GM18519 (cell line): ENCODE measurements around the gene AKAP8.
"Not testable (repeated sequence)": the region's sequence is repeated elsewhere in the genome, so short reads cannot be mapped to it uniquely, and the experiment has no call there.

Experiments
- ATAC-seq: cut with Tn5 transposase; IDR thresholded peaks from one replicate; pipeline ENCODE4 v1.9.1; 2021; ENCODE audit warnings: mild to moderate bottlenecking, moderate library complexity; ENCODE audit not compliant: unreplicated experiment, low FRiP score

AKAP8 gene

DNA sequence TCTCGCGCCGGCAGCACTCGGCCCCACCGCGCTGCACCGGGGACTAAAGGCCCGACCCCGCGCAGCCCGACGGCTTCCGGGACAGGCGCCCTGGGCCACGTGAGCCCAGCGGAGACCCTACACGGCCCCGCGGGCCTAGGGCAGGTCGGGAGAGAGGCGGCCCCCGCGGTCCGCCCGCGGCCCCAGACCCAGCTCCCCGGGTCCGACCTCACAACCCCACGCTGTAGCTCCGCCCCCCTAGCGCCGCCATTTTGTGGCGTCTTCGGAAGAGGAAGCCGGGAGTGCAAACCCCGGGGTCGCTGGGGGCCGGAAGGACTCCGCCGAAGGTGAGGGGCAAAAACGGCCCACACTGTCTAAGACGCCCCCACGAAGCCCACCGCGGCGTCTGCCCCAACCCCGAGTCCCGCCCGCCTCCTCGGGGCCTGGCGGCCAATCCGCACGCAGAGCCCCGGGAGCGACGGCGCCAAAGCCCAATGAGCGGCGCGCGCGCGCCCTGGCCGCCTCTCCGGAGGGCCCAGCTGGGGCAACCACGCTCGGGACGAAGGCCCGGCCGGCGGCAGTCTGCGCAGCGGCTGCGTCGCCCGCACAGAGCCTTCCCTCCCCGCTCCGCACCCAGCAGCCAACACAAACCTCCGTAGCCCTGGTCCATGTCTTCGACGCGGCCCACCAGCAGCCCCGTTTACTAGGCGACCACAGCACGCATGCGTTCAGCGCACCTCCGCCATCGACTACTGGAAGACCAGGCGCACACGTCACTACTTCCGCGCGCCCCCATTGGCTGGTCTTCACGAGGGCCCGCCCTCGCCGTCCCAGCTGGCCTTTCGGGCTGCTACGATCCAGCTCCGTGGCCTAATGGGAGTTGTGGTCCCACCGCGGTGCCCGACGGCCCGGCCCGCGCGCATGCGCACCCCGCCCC lies at the start of gene AKAP8:
TSS of gene AKAP8 (minus strand) at position 705 of the 916 bp plus-strand sequence. CDS start at position 649, 56 bp downstream.
- peak; percentile 60 for ATAC-seq

DNA sequence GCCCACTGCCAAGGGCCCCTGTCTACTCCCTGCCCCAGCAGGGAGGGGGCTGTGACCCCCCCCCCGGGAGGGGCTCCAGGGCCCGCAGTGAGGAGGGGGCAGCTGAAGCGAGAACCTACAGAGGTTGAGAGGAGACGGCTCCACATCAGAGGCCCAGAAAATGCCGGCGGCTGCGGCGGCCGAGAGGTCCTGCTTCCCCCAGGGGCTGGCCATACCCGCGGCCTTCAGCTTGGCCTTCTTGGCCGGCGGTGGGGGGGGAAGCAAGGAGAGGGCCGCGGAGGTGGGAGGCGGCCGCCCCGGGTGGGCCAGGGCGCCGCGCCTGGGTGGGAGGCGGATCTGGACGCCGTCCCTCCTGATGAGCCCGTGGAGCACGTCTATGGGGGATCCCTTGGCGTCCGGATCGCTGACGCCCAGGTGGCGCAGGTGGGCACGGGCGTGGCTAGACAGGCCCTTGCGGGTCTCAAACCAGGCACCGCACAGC lies 48.4 kb upstream of the AKAP8 start:
- no peak for ATAC-seq

DNA sequence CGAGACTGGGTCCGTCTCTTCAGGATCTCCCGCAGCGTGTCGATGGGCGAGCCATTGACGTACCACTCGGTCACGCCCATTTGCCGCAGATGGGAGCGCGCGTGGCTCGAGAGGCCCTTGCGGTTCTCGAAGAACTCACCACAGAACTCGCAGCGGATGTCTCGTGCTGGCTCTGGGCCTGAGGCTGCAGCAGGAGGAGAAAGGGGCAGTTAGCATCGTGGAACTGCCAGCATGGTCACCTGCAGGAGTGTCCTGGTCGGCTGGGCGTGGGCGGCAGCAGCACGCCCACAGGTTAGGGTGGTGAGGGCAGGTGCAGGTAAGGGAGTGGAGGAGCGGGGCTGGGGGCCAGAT lies 47.7 kb upstream of the AKAP8 start:
- ATAC-seq, result no peak

DNA sequence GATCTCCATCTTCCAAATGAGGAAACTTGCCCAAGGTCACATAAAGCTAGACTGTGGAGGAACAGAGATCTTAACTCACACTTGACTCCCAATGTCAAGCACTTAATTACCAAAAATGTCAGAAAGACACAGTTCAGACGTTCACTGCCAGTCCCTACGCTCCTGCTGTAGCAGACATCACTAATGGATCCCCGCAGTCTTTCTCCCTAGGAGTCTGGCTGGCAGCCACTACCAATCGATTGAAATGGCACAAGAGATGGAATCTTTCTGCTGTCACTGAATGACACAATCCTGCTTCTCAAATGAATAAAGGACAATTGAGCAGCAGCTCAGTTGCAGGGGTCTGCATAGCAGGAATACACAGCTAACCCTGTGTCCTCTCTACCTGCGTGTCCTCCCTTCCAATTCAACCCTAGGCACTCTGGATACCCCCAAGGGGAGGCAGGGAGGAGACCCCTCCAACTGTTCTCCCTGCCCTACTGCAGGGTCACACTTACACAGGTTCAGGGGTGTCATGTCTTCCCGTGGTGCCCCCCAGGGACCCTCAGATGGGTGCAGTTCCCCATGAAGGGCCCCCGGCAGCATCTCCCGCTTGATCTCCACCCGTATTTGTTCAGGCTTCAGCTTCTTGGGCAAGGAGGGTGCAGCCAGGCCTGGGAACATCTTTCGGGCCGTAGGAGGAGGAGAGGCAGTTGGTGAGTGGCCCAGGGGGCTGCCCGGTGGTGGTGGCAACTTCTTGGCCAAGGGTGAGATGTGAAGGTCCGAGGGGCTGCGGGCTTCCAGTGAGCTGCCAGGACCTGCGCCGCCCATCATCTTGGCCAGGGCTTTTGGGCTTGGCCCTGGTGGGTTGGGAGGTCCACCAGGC lies 47.1 kb upstream of the AKAP8 start:
- no peak for ATAC-seq

GRCh38 chr19:15425321-15425950 lies 45.8 kb upstream of the AKAP8 start:
- ATAC-seq, result no peak

DNA sequence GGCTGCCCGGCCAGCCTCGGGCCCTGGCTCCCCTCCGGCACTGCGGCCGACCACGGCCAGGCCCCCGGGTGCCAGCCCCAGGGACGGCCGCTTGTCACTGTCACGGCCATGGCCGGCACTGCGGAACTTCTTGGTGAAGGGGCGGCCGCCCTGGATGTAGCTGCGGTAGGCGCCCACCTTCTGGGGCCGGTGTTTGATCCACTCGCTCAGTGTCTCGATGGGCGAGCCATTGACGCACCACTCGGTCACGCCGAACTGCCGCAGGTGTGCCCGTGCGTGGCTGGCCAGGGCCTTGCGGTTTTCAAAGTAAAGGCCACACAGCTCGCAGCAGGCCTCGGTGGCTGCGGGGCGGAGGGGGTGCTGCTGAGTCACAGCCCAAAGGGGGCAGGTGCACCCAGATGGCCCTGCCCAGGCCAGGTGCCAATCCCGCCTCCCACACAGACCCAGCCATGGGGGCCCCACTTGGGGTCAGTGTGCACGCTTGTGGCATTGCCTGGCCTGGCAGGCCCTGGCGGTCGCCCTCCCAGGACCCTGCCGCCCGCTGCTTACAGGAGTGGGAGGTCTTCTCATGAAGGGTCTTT lies 45.2 kb upstream of the AKAP8 start:
- ATAC-seq, result no peak

DNA sequence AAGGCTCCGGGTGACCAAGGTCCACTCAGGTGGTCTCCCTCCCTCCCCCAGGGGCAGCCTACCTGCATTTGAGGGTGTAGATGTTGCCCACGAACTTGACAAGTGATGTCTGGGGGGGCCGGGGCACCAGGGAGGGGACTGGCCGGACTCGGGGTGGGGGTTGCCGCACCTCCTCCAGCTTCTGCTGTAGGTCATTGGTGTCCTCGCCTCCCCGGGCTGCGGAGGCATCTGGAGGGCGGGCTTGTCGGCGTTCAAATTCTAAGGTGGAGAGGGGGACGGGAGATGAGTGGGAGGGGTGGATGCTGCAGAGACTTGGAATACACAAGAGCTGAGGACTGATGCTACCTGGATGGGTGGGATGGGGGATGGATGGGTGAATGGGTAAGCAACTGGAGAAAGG lies 44.5 kb upstream of the AKAP8 start:
- no peak for ATAC-seq

- ATAC-seq, result no peak
Observed at GRCh38 chr19:15423130-15423529, 43.5 kb upstream of the AKAP8 start.

GRCh38 chr19:15422296-15423075 lies 42.9 kb upstream of the AKAP8 start:
- ATAC-seq, result no peak

GRCh38 chr19:15421721-15422260 lies 42.2 kb upstream of the AKAP8 start:
- no peak for ATAC-seq

DNA sequence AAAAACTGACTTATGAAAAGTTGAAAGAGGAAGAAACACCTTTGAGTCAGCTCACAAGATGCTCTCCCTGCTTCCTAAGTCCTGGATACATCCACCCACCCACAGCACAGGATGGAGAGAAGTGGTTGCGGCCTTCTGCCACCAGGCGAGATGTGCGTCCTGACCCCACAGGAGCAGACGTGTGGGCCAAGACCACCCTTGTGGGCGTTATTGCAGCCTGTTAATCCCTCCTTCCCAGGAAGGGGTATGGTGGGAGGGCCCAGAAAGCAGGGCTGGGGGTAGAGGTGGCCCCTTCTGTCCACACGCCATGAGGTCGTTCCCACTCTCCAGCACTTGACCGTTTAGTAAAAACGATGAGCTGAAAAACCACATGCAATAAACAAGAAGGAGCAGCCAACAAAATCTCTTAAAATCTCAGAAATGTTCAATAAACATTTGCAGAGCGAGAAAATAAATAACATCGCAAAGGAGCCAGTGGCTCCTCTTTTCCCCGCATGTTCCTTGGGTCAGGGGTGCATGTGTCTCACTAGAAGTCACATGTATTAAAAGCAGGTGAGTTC lies 41.6 kb upstream of the AKAP8 start:
- no peak for ATAC-seq

GRCh38 chr19:15419413-15420025 lies 39.9 kb upstream of the AKAP8 start:
- no peak for ATAC-seq

- peak; percentile 80 for ATAC-seq
Observed at GRCh38 chr19:15418579-15419412, 39.2 kb upstream of the AKAP8 start, which contains the start of gene AKAP8L. Gene AKAP8L, minus strand, starts transcription at chr19:15418988. Its CDS starts 65 bp downstream, at chr19:15418923.

DNA sequence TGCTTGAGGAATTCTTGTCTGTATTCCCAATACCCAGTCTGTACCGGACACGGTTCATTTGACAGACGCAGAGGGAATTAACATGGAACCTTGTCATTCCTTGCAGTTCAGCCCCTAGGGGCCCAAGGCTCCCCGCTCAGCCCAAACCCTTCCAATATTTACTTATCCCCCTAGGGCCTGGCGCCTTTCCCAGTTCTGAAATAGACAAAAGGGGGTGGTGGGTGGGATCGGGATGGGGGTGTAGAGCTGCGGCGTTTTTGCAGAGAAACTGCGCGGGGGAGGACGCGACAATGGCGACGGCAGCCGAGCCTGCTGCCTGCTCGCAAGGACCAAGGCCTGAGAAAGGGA lies 38.6 kb upstream of the AKAP8 start:
- no peak for ATAC-seq

- no peak for ATAC-seq
Observed at GRCh38 chr19:15417699-15418098, 38.1 kb upstream of the AKAP8 start.

- no peak for ATAC-seq
Observed at GRCh38 chr19:15412832-15413231, 33.2 kb upstream of the AKAP8 start.

- not testable (repeated sequence) for ATAC-seq
Observed at GRCh38 chr19:15411351-15411750, 31.8 kb upstream of the AKAP8 start.

GRCh38 chr19:15404780-15405211 lies 25.2 kb upstream of the AKAP8 start:
- ATAC-seq, result no peak
